ENCODE measurements around the gene VSTM2B. TPM values are rescaled to one million over a fixed set of nuclear protein-coding genes. Genes with fewer than 3 reads are reported as not detected.

VSTM2B gene
- total RNA-seq, 1 donor from 2014 or later: not detected

GRCh38 chr19:29574510-29574909, 48.7 kb downstream of the VSTM2B start:
- Mint-ChIP-seq H3K4me3 (ENCODE audit: unreplicated experiment) (no peak overlapping the region), H3K27ac (ENCODE audit: unreplicated experiment) (no peak overlapping the region), H3K9me3 (ENCODE audit: unreplicated experiment) (no peaks in the 10 kb centered on the region), H3K36me3 (ENCODE audit: unreplicated experiment) (no peaks in the 10 kb centered on the region), H3K4me1 (ENCODE audit: unreplicated experiment) (no peaks in the 10 kb centered on the region), H3K27me3 (ENCODE audit: unreplicated experiment) (peaks cover 24% of the 10 kb centered on the region)
- no peak for DNase-seq (ENCODE audit: extremely low spot score, unreplicated experiment)
- no peak for TF ChIP-seq CTCF (IDR thresholded peaks at IDR 0.05)

DNA sequence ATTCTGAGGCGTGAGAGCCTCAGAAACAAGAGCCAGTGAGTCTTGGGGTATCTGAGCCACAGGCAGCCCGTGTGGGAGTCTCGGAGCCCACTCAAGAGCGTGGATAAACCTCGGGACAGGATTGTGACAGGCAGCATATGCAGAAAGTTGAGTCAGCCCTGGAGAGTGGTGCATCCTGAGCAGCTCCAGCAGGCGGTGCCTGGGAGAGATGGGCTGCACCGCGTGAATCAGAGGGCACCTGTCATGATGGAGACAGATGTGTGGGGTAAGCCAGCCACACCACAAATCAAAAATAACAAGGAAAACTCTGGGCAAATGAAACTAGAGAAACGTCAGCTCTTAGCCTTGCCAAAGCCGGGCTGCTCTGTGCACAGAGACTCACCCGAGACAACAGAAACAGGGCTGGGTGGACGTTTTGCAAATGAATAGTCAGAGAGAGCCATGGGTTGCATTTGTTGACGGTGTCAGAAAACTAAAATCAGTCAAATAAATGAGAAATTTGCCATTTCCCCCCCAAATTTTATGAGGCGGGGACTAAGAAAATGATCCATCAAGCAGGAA, 50.3 kb downstream of the VSTM2B start:
- DNase-seq (ENCODE audit: extremely low spot score, unreplicated experiment): no peak
- no peak for TF ChIP-seq CTCF (IDR thresholded peaks at IDR 0.05)
- H3K9me3 Mint-ChIP-seq (ENCODE audit: unreplicated experiment): no peaks in the 10 kb centered on the region
- H3K27ac Mint-ChIP-seq (ENCODE audit: unreplicated experiment): no peak overlapping the region
- H3K36me3 Mint-ChIP-seq (ENCODE audit: unreplicated experiment): no peaks in the 10 kb centered on the region
- peaks cover 24% of the 10 kb centered on the region for H3K27me3 Mint-ChIP-seq (ENCODE audit: unreplicated experiment)
- no peak overlapping the region for H3K4me3 Mint-ChIP-seq (ENCODE audit: unreplicated experiment)
- no peaks in the 10 kb centered on the region for H3K4me1 Mint-ChIP-seq (ENCODE audit: unreplicated experiment)

DNA sequence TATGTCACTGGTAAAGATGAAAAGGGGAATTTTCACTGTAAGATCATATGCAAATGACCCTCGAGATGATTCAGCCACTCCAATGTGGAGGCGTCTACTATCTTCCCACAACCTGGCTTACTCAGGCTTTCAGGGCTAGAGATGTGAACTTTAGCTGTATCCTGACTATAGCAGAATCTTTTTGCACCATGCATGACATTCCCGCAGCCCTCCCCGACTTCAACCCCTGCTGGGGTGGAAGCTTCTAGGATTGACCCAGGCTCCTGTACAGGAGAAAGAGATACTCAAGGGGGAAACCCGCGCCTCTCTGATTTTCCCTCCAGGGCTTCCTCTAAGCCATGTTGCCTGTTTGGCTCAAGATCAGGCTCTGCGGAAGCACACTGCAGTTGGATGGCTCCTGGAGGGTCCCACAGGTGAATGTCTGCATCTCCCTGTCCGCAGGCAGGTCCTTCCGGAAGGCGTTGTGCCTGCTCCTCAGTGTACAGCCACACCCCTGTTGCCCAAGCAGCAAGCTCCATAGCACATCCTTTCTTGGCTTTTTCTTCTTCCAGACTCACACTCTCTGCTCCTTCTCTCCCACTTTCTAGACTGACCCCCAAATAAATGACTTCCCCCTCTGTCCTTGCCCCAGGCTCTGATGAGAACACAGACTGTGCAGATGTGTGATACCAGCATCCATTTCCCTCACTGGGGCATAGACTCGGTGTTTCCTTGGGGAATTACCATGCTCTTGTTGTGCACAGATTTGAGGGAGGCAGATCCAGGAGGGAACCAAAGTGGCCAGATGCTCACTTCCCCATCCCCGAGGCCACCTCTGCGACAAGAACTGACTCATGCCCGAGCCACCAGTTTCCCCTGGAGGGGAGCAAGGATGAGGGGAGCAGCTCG, 51.2 kb downstream of the VSTM2B start:
- Mint-ChIP-seq H3K9me3 (ENCODE audit: unreplicated experiment) (no peaks in the 10 kb centered on the region), H3K27me3 (ENCODE audit: unreplicated experiment) (peaks cover 24% of the 10 kb centered on the region), H3K36me3 (ENCODE audit: unreplicated experiment) (no peaks in the 10 kb centered on the region), H3K4me3 (ENCODE audit: unreplicated experiment) (no peak overlapping the region), H3K27ac (ENCODE audit: unreplicated experiment) (no peak overlapping the region), H3K4me1 (ENCODE audit: unreplicated experiment) (no peaks in the 10 kb centered on the region)
- DNase-seq (ENCODE audit: extremely low spot score, unreplicated experiment): no peak
- TF ChIP-seq CTCF (IDR thresholded peaks at IDR 0.05): no peak

GRCh38 chr19:29577649-29577963, 51.8 kb downstream of the VSTM2B start:
- Mint-ChIP-seq H3K36me3 (ENCODE audit: unreplicated experiment) (no peaks in the 10 kb centered on the region), H3K4me3 (ENCODE audit: unreplicated experiment) (no peak overlapping the region), H3K27me3 (ENCODE audit: unreplicated experiment) (peaks cover 25% of the 10 kb centered on the region), H3K27ac (ENCODE audit: unreplicated experiment) (no peak overlapping the region), H3K4me1 (ENCODE audit: unreplicated experiment) (no peaks in the 10 kb centered on the region), H3K9me3 (ENCODE audit: unreplicated experiment) (no peaks in the 10 kb centered on the region)
- DNase-seq (ENCODE audit: extremely low spot score, unreplicated experiment): no peak
- TF ChIP-seq CTCF (IDR thresholded peaks at IDR 0.05): no peak

DNA sequence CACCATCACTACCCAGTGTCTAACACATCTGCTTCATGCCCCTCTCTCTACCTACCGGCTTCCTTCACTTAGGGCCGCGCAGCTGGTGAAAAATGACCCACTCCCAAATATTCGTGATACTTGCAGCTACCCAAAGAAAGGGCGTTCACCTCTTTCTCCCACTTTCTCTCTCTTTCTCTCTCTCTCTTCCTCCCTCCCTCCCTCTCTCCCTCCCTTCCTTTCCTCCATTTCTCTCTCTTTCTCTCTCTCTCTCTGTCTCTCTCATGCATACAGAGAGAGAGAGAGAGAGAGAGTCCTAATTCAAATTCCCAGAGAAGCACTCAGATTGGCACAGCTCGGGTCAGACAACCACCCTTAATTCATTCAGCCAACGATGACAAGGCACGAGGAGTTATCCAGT, 52.6 kb downstream of the VSTM2B start:
- H3K27me3 Mint-ChIP-seq (ENCODE audit: unreplicated experiment): peaks cover 22% of the 10 kb centered on the region
- TF ChIP-seq CTCF (IDR thresholded peaks at IDR 0.05): no peak
- H3K27ac Mint-ChIP-seq (ENCODE audit: unreplicated experiment): no peak overlapping the region
- no peaks in the 10 kb centered on the region for H3K4me1 Mint-ChIP-seq (ENCODE audit: unreplicated experiment)
- no peaks in the 10 kb centered on the region for H3K36me3 Mint-ChIP-seq (ENCODE audit: unreplicated experiment)
- no peak overlapping the region for H3K4me3 Mint-ChIP-seq (ENCODE audit: unreplicated experiment)
- no peaks in the 10 kb centered on the region for H3K9me3 Mint-ChIP-seq (ENCODE audit: unreplicated experiment)
- no peak for DNase-seq (ENCODE audit: extremely low spot score, unreplicated experiment)

All from osteocyte (in vitro differentiated cells).